Stimulated activated CD8-positive, alpha-beta memory T cell treated with anti-CD3 and anti-CD28 coated beads, Interleukin-7, amount 100 ng/mL, for 48 hours (primary cell): ENCODE data around the gene SHC2.

Experiments used
- DNase-seq, 2 donors: peaks; one replicate each; pipeline ENCODE4 v3.0.0-alpha.2; 2020; ENCODE audit warnings: low read depth in 1 of 2; ENCODE audit errors: extremely low read depth in 1 of 2

SHC2 gene

DNA sequence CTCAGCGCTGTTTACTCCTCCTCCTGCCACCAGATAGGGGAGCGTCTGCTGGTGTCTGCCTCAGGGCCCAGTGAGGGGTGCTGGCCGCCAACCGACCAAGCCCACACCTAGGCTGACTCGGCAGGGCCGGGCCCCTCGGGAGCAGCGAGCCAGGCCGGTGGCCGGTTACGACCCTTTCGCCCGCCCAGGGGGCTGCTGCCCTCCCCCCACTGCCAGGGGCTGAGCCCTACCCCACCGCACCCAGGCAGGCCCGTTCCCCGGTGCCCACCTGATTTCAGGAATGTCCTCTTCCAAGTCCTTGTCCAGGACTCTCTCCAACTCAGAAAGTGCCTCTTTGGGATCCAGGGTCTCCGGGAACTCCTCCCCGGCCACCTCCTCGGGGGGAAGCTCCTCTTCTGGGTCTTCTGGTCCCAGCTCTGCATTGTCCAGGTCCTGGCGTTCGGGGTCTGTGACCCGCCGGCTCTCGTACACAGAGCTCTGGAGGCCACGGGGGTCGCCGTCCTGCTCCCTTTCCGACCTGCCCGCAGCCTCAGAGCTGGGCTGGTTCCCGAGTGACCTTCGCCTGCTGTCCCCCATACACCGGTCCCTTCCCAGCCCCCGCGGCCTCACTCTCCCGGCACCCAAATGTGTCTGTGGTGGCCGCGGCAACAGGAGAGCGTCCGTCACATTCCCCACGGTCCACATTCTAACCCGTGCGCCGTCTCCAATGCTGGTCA, 85.3 kb downstream of the SHC2 start:
- DNase-seq, result no peak

DNA sequence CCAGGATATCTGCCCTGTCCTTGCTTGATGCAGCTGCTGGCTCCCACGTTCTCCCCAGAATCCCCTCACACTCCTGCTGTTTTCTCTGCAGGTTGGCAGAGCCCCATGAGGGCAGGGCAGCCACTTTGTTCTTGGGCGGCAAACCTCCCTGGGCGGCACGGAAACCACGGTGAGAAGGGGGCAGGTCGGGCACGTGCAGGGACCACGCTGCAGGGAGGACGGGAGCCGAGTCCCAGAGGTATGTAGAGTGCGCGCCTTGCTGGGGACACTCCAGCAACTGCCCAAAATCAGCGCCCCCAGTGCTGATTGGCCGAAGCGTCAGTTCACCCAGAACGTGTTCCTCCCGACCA, 86.0 kb downstream of the SHC2 start:
- DNase-seq, result no peak

DNA sequence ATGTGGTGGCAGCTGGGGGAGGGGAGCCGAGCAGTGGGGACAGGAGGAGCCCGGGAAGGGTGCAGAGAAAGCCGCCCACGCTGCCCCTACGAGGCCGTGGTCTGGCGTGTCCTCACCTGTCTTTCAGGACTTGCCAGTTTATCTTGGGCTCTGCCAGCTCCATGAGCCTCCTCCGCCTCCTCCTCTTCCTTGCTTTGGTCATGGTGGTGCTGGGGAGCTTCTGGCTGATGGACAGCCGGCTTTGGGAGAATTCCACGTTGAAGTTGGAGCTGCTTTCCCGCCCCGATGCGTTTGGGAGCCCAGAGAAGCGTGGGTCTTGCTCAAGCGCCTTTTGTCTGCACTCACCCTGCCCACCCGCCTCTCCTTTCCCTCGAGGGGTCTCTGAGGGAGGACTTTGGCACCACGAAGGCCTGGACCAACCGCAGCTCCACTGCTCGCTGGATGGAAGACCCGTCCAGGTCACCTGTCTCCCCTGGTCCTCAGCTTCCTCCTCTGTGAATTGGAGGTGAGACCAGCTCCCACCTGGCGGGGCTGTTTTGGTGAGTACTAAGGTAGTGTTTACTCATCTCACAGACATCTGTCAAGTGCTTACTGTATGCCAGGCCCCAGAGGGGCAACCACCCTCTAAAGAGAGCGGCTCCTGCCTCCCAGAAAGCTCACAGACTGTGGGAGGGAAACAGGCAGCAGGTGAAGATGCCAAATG, 86.5 kb downstream of the SHC2 start:
- no peak for DNase-seq

DNA sequence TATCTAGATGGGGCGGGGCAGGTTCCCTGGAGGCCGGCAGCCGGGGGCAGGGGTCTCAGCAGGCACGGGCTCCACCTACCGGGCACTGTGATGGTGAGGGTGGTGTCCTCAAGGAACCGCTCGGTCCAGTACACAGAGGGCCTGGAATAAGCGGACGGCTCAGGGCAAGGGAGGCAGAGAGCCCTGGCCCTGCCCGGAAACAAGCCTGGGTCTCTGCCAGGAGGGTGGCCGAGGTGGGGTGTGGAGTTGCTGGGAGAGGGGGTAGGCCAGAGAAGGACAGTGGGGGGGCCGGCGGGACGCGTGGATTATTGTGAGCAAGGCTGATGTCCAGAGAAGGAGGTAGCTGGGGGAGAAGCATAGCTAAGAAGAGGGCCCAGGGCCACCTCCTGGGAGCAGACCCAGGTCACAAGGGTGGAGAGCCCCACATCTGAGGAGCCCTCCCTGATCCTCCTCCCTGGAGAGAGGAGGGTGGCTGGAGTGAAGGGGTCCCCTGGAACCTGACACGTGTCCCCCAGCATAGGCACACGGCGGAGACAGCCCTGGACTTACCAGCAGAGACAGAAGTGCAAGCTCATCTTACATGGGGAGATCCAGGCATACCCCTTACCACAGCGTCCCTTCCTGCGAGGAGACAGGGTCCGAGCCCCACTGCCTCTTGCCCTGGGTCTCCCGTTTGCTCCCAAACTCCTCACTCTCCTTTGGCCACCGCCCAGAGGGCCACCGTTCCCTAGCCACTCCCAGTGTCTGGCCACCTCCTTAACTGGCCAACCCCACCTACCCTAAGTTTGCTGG, 87.2 kb downstream of the SHC2 start:
- no peak for DNase-seq

DNA sequence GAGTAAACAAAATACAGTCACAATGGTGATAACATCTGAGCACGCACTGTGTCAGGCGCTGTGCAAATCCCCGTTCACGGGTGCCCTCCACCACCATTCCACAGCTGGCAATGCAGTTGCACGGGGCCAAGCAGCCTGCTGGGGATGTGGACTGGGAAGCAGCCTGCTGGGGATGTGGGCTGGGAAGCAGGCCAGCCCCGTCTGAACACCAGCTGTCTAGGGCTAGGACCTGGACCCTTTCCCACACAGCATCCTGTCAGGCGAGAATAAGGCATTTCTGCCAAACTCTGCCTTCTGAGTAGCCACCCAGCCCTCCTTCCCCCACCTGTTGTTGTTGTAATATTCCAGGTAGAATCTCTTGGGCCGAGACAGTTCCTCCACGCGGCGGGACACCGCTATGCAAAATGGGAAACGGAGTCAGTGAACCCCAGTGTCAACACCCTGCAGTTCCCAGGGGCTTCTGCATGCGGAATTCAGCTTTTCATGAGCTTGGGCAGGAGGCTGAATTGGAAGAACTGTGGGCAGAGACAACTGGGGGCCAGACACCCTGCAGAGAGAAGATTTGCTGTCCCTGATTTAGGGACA, 88.4 kb downstream of the SHC2 start:
- no peak for DNase-seq

DNA sequence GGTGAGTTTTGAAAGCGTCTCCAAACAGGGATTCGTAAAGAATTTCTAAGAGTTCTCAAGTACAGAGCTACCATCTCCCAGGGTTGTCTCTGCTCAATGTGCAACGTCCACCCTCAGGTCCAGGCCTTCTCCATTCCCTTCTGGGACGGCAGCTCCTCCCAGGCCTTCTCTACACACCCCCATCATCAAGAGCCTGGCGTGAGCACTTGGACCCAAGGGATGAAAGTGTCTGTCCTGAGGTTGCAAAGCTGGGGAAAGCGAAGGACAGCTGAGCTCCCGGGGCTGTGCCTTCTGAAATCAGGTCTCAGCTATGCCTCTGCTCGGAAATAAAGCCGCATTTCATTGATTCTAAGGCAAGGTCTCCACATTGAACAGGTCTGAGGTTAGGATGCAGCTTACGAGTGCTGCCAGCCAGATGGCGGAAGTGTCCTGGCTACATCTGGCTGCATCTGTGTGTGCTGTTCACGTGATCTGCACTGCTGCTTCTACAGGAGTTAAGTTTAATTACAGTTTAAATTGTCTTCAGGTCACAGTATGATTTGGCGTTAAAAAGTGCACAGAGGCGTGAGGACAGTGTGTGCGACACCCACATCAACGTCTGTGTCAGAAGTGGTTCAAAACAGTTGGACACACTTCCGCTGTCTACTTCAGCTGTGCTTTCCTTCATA, 89.2 kb downstream of the SHC2 start:
- DNase-seq, result no peak

DNA sequence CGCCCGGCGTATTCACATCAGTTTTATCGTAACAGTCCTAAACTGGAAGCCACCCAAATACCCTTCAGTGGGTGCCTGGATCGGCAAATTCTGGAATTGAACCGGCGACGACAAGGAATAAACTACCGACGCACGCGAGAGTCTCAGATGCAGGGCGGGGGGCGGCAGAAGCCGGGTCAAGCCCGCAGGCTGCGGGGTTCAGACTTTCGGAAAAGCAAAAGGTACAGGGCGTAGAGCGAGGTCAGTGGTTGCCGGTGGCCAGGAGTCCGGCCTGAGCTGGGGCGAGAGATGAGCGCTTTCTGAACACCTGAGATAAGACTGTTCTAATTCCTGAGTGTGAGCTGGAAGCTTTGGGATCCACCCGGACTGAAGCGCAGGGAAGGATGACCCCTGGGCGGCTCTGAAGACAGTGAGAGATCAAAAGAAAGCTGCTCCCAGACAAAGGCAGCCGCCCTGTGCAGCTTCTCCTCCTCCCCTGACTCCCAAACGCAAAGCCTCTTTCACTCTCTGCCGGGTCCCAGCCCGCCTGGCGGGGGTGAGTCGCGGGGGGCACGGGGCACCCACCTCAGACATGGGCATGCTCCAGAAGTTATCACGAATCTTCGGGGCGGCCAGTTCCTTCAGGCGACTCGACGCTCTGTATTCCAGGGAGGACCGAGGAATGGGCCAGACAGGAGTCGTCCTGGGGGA, 90.0 kb downstream of the SHC2 start:
- no peak for DNase-seq

DNA sequence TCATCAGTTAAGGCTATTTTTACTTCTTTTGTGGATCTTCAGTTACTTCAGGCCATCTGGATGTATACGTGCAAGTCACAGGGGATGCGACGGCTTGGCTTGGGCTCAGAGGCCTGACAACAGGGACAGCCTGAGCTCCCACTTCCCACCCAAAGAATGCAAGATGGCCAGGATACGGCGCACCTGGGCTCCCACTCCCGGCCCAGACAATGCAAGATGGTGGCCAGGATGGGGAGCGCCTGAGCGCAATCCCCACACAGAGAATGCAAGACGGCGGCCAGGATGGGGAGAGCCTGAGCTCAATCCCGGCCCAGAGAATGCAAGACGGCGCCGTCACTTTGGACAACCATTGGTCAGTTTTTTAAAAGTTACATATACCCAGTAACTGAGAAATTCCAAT, 91.0 kb downstream of the SHC2 start:
- no peak for DNase-seq

DNA sequence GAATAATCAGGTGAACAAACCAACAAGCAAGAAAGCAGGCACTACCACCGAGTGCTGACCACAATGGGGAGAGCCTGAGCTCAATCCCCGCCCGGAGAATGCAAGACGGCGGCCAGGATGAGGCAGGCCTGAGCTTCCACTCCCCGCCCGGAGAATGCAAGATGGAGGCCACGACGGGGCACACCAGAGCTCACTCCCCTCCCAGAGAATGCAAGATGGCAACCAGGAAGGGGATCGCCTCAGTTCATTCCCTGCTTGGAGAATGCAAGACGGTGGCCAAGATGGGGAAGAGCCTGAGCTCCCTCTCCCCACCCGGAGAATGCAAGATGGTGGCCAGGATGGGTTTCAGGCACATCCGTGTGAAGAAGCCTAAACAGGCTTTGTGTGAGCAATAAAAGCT, 91.6 kb downstream of the SHC2 start:
- DNase-seq, result no peak

DNA sequence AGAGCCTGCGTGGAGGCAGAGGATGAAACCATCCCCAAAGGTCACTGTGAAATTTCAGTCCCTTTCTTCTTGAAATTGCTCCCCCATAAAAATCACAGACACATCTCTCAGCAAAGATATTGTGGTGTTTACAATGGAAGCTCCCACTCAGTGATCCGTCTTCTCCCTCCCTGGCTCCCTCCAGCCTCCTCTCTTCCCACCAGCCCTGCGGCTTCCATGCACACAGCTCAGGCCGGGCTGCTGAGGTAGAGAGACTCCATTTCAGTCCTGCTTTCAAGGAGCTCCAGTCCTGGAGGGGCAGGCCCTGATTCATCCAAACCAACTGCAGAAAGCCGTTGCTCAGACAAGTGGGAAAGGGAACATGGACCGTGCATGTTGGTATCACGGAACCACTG, 92.2 kb downstream of the SHC2 start:
- DNase-seq, result no peak

DNA sequence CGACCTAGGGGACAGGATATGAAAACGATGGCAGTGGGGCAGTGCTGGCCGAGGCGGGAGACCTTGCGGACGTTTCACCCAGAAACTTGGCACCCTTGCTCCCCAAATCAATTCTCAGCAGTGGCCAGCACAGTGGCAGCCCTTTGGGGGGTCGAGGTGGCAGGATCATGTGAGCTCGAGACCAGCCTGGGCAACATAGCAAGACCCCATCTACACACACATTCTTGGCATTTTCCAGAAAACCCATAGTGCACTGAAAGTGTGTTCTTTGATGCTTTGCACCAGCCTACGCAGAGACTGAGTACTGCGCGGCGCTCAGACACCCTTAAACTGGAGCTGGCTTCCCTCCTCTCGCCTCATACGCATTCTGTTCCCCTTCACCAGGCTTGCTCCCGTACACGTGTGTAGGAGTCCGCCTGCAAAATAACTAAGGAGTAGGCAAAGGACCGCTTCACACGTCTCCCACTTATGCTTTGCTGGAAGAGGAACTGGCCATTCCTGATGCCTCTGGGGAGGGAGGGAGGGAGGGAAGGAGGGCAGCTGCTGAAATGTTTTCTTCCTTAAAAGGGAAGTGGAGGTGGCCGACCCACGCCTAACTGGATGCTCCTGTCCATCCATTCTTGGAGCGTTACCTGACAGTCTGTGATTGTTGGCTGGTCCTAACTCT, 92.7 kb downstream of the SHC2 start:
- DNase-seq, result no peak

DNA sequence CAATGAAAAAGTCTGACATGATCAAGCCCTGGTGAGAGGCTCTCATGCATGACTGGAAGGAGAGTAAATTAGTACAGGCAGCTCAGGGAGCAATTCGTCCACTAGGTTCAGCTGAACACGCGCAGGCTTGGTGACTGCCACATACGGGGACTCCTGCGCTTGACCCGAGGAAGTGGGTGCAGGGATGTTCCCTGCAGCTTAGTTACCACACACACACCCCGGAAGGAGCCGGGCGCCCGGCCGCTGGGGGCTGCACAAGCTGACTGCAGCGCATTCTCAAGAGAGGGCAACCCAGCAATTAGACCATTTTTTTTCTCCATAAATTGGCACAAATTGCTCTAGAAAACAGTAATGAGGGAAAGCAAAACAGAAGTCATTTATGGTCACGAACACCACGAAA, 93.3 kb downstream of the SHC2 start:
- DNase-seq, result no peak

DNA sequence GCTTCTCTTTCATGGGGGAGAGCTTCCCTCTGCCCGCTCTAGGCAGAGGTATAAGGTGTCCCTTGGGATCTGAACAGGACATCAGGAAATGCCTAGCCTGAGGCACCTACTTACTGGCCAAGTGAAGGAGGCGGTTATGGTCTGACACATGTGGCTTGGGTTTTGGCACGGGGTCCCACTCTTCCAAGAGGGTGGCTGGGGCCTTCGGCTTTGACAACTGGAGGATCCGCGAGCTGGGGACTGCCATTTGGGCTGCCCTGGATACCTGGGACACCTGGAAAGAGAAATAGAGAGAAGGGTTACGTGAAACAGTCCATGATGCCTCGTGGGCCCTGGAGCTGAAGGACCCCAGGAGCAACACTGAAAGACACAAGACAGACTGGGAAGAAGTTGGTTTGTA, 93.9 kb downstream of the SHC2 start:
- no peak for DNase-seq
